ENCODE measurements around the gene H1-8.
A peak's percentile ranks its signal among the peaks of the same experiment; 100 is the strongest.

H1-8 gene

DNA sequence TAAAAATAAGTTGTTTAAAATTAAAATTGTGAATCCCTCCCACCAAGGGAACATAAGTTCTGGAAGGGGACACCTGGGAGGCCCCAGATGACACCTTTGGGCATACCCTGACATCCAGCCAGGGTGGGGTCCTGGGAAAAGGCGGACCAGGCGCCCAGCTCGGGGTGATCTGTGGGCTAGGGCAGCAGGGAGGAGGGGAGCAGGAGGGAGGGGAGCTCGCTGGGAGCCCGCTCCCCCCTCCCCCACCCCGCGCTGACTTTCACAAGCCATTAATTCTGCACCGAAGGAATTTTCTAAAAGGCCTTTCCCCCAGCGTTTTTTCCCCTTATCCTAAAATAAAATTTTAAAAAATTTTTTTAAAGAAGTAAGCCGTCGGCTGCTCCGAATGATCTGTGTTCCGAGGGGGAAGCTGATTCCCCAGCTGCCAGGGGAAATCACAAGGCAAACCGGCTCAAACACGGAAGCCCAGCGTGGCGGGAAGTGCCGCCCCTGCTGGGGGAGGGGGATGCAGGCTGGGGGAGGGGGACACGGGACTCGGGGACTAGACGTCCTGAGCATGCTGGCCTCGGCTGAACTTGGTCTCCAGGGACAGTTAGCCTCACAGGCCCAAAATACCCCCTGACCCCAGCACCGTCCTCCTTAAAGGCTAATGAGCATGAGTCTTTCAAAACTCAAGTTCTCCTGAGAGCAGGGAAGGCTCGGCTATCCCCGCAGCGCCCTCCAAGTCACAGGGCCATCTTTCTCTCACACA lies 49.6 kb downstream of the H1-8 start:
- H3K4me1 Mint-ChIP-seq (ENCODE audit: low read depth): peaks cover 14% of the 10 kb centered on the region
- no peak overlapping the region for H3K4me3 Mint-ChIP-seq
- H3K27ac Mint-ChIP-seq: no peak overlapping the region
- H3K36me3 Mint-ChIP-seq (ENCODE audit: low read depth): no peaks in the 10 kb centered on the region
- no peaks in the 10 kb centered on the region for H3K9me3 Mint-ChIP-seq
- peaks cover 50% of the 10 kb centered on the region for H3K27me3 Mint-ChIP-seq (ENCODE audit: low read depth)

DNA sequence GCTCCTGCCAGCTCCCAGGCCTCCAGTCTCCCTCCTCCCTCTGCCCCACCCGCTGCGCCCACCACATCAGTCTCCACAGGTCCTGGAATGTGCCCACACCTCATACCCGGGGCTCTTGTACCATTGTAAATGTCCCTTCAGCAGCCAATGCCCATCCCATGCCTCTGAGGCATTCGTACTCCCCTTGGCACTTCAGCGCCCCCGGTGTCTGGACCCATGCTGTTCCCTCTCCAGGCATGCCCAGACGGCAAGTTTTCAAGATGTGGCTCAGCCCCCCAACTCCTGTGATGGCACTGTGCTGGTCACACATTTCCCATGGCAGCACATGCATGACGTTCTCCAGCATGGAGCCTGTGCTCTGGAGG lies 50.2 kb downstream of the H1-8 start:
- peaks cover 14% of the 10 kb centered on the region for H3K4me1 Mint-ChIP-seq (ENCODE audit: low read depth)
- H3K27ac Mint-ChIP-seq: no peak overlapping the region
- no peaks in the 10 kb centered on the region for H3K9me3 Mint-ChIP-seq
- H3K27me3 Mint-ChIP-seq (ENCODE audit: low read depth): peaks cover 54% of the 10 kb centered on the region
- peak overlapping the region; percentile 41 for H3K4me3 Mint-ChIP-seq
- no peaks in the 10 kb centered on the region for H3K36me3 Mint-ChIP-seq (ENCODE audit: low read depth)

DNA sequence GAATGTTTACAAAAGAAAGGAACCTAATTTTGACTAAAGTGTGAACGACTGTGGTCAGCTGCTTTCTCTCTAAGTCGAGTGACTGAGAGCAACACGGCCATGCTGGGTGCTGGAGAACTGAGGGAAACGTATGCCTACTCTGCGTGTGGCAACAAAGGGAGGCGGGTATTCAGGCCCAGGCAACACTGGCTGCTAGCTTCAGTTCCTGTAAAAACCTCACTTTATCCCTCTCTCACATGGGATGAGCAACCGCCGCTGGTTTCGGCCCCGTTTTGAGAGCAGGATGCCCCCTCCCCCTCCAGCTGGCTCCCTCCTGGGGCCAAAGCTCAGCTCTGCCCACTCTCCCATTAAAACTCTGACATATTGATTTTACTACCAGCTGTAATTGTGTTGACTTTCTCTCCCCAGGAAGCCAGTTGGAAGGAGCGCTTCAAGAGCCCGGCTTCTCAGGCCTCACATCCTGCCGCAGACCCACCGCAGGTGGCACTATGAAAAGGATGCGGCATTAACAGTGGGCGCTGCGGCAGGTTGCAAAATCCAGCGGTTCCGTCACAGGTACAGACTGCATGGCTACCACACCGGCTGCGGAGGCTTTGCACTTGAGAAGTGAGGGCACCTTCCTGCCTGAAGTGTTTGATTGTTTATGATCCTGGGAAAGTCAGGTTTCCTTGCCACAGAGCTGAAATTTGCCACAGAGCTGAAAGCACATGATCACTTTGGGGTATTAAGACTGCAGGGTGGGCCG lies 50.8 kb downstream of the H1-8 start:
- H3K9me3 Mint-ChIP-seq: no peaks in the 10 kb centered on the region
- peak overlapping the region; percentile 38 for H3K27ac Mint-ChIP-seq
- peaks cover 14% of the 10 kb centered on the region for H3K4me1 Mint-ChIP-seq (ENCODE audit: low read depth)
- H3K27me3 Mint-ChIP-seq (ENCODE audit: low read depth): peaks cover 57% of the 10 kb centered on the region
- no peaks in the 10 kb centered on the region for H3K36me3 Mint-ChIP-seq (ENCODE audit: low read depth)
- H3K4me3 Mint-ChIP-seq: peak overlapping the region; percentile 56

DNA sequence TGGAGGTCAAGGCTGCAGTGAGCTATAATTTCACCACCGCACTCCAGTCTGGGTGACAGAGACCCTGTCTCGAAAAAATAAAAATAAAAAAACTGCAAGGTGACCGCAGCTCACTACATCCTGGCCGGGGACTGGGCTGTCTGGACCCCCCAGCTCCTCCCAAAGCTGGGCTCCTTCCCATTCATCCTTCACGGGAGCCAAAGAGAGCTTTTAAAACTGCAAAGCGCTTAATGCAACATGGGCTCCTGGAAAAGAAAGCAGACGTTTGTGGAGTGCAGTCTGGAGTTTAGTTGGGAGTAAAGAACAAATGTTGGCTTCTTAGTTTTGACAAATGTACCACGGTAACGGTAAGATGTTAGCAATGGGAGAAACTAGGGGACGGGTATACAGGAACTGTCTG lies 51.4 kb downstream of the H1-8 start:
- H3K4me1 Mint-ChIP-seq (ENCODE audit: low read depth): peaks cover 14% of the 10 kb centered on the region
- H3K27me3 Mint-ChIP-seq (ENCODE audit: low read depth): peaks cover 57% of the 10 kb centered on the region
- no peaks in the 10 kb centered on the region for H3K9me3 Mint-ChIP-seq
- no peak overlapping the region for H3K4me3 Mint-ChIP-seq
- no peak overlapping the region for H3K27ac Mint-ChIP-seq
- H3K36me3 Mint-ChIP-seq (ENCODE audit: low read depth): no peaks in the 10 kb centered on the region

GRCh38 chr3:129594907-129595390 lies 52.0 kb downstream of the H1-8 start:
- Mint-ChIP-seq H3K36me3 (ENCODE audit: low read depth) (no peaks in the 10 kb centered on the region), H3K27ac (no peak overlapping the region), H3K4me3 (no peak overlapping the region), H3K4me1 (ENCODE audit: low read depth) (peaks cover 14% of the 10 kb centered on the region), H3K27me3 (ENCODE audit: low read depth) (peaks cover 57% of the 10 kb centered on the region), H3K9me3 (no peaks in the 10 kb centered on the region)

DNA sequence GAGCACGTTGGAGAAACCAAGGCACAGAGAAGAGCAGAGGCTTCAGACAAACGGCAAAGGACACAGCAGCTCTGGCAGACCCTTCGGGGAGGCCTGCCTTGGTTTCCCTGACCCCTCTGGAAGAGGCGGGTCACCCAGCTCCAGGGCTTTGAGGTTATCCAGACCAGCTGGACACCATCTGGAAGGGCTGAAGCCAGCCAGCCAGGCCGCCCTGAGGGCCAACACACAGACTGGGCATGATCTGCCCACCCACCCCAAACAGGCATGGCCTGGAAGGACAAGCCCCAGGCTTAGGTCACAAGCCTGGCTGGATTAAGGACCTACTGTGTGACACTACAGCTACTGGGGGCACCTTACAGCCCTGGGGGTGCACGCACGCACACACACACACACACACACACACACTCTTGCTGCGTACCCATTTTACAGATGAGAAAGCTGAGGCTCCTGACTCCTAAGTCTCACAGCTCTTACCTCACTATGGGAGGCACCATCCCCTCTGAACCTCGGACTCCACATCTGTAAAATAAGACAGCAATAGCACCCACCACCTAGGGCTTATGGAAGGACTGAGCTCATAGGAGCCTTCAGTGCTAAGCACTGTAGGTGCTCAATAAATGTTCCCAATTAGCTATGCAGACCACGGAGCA lies 52.7 kb downstream of the H1-8 start:
- Mint-ChIP-seq H3K36me3 (ENCODE audit: low read depth) (no peaks in the 10 kb centered on the region), H3K9me3 (no peaks in the 10 kb centered on the region), H3K27me3 (ENCODE audit: low read depth) (peaks cover 52% of the 10 kb centered on the region), H3K27ac (no peak overlapping the region), H3K4me3 (no peak overlapping the region), H3K4me1 (ENCODE audit: low read depth) (peaks cover 14% of the 10 kb centered on the region)

GRCh38 chr3:129596194-129597086 lies 53.5 kb downstream of the H1-8 start:
- Mint-ChIP-seq H3K4me1 (ENCODE audit: low read depth) (peaks cover 14% of the 10 kb centered on the region), H3K27ac (no peak overlapping the region), H3K36me3 (ENCODE audit: low read depth) (no peaks in the 10 kb centered on the region), H3K4me3 (no peak overlapping the region), H3K9me3 (no peaks in the 10 kb centered on the region), H3K27me3 (ENCODE audit: low read depth) (peaks cover 51% of the 10 kb centered on the region)

GRCh38 chr3:129597087-129597999 lies 54.4 kb downstream of the H1-8 start:
- no peak overlapping the region for H3K4me3 Mint-ChIP-seq
- no peaks in the 10 kb centered on the region for H3K36me3 Mint-ChIP-seq (ENCODE audit: low read depth)
- no peaks in the 10 kb centered on the region for H3K9me3 Mint-ChIP-seq
- no peak overlapping the region for H3K27ac Mint-ChIP-seq
- H3K27me3 Mint-ChIP-seq (ENCODE audit: low read depth): peaks cover 50% of the 10 kb centered on the region
- peaks cover 14% of the 10 kb centered on the region for H3K4me1 Mint-ChIP-seq (ENCODE audit: low read depth)

GRCh38 chr3:129598000-129598381 lies 55.0 kb downstream of the H1-8 start:
- H3K4me1 Mint-ChIP-seq (ENCODE audit: low read depth): peaks cover 12% of the 10 kb centered on the region
- peaks cover 52% of the 10 kb centered on the region for H3K27me3 Mint-ChIP-seq (ENCODE audit: low read depth)
- H3K27ac Mint-ChIP-seq: no peak overlapping the region
- H3K36me3 Mint-ChIP-seq (ENCODE audit: low read depth): no peaks in the 10 kb centered on the region
- H3K9me3 Mint-ChIP-seq: no peaks in the 10 kb centered on the region
- no peak overlapping the region for H3K4me3 Mint-ChIP-seq

DNA sequence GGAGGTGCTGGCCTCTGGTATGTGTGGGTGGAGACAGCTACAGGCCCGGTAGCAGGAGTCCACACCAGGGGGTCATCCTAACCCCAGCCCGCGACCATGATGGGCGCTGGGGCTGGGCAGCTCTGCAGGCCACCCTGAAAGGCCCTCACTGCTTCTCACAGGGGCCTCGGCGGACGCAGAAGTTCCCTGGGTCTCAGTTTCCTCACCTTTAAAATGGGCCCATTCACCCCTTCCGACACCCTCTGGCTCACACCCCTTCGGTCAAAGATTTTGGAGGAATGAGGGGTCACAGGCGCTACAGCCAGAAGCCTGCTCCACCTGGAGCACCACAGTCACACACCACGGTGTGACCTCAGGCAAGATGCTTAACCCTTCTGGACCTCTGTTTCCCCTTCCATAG lies 55.5 kb downstream of the H1-8 start:
- H3K4me3 Mint-ChIP-seq: no peak overlapping the region
- no peaks in the 10 kb centered on the region for H3K36me3 Mint-ChIP-seq (ENCODE audit: low read depth)
- H3K27ac Mint-ChIP-seq: no peak overlapping the region
- peaks cover 7% of the 10 kb centered on the region for H3K4me1 Mint-ChIP-seq (ENCODE audit: low read depth)
- H3K9me3 Mint-ChIP-seq: no peaks in the 10 kb centered on the region
- H3K27me3 Mint-ChIP-seq (ENCODE audit: low read depth): peaks cover 52% of the 10 kb centered on the region

- Mint-ChIP-seq H3K4me1 (ENCODE audit: low read depth) (peaks cover 2% of the 10 kb centered on the region), H3K4me3 (no peak overlapping the region), H3K9me3 (no peaks in the 10 kb centered on the region), H3K36me3 (ENCODE audit: low read depth) (no peaks in the 10 kb centered on the region), H3K27me3 (ENCODE audit: low read depth) (peaks cover 52% of the 10 kb centered on the region), H3K27ac (no peak overlapping the region)
These were observed 56.1 kb downstream of the H1-8 start for GRCh38 chr3:129599073-129599472.

GRCh38 chr3:129599607-129600006 lies 56.6 kb downstream of the H1-8 start:
- H3K27ac Mint-ChIP-seq: no peak overlapping the region
- H3K9me3 Mint-ChIP-seq: no peaks in the 10 kb centered on the region
- H3K4me1 Mint-ChIP-seq (ENCODE audit: low read depth): no peaks in the 10 kb centered on the region
- no peaks in the 10 kb centered on the region for H3K36me3 Mint-ChIP-seq (ENCODE audit: low read depth)
- H3K27me3 Mint-ChIP-seq (ENCODE audit: low read depth): peaks cover 53% of the 10 kb centered on the region
- H3K4me3 Mint-ChIP-seq: no peak overlapping the region

- no peaks in the 10 kb centered on the region for H3K36me3 Mint-ChIP-seq (ENCODE audit: low read depth)
- H3K4me3 Mint-ChIP-seq: no peak overlapping the region
- no peaks in the 10 kb centered on the region for H3K4me1 Mint-ChIP-seq (ENCODE audit: low read depth)
- H3K27me3 Mint-ChIP-seq (ENCODE audit: low read depth): peaks cover 53% of the 10 kb centered on the region
- H3K27ac Mint-ChIP-seq: no peak overlapping the region
- no peaks in the 10 kb centered on the region for H3K9me3 Mint-ChIP-seq
These were observed 57.4 kb downstream of the H1-8 start for GRCh38 chr3:129600348-129600747.

All from T-helper 1 cell treated with Interleukin-12 subunit alpha and Interleukin-12 subunit beta and Interleukin-4 antibody, amounts not matched to agents 30 μg/mL and 1 μg/mL, for 36 hours (primary cell).